Panc1 (cell line): Measurements from ENCODE around the gene NUAK2.

Experiments
- POLR2AphosphoS5 ChIP-seq: IDR thresholded peaks from 2 replicates; pipeline ENCODE4 v1.6.1; 2012; ENCODE audit warnings: mild to moderate bottlenecking, low read depth, low read length, moderate library complexity
- TCF7L2 ChIP-seq: IDR thresholded peaks from 2 replicates; pipeline ENCODE4 v1.6.1; 2011; ENCODE audit warnings: mild to moderate bottlenecking, low read depth, low read length, inconsistent platforms
- TF ChIP-seq, protein P1 (sequence below): fragments of 450-650 bp; IDR thresholded peaks from 2 replicates; pipeline ENCODE4 v1.5.1; 2017; ENCODE audit warnings: mild to moderate bottlenecking
- TF ChIP-seq, protein P2 (sequence below), 2 experiments: IDR thresholded peaks; 2 replicates each; pipeline ENCODE4 v1.6.1; 2011 to 2012; ENCODE audit warnings: low read depth in 2 of 2, control low read depth in 1 of 2, low read length in 1 of 2, mild to moderate bottlenecking in 1 of 2, moderate library complexity in 1 of 2; ENCODE audit not compliant: insufficient read depth in 1 of 2

DNA sequence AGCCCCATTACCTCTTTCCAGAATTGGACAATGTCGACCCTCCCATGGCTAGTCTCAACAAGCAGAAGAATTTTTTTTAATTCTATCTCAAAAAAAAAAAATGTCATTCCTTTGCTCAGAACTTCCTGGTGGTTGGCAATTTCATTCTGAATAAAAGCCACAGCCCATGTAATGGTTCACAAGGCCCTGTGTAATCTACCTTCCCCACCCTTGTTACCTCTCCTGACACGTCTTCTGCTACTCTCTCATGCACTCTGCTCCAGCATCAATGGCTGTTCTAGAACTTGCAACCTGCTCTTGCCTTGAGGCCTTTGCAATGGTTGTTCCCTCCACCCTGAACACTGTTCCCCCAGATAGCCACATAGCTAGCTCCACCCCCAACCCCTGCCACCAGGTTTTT is 25.4 kb downstream of the NUAK2 start:
- TF ChIP-seq, protein P1, sequence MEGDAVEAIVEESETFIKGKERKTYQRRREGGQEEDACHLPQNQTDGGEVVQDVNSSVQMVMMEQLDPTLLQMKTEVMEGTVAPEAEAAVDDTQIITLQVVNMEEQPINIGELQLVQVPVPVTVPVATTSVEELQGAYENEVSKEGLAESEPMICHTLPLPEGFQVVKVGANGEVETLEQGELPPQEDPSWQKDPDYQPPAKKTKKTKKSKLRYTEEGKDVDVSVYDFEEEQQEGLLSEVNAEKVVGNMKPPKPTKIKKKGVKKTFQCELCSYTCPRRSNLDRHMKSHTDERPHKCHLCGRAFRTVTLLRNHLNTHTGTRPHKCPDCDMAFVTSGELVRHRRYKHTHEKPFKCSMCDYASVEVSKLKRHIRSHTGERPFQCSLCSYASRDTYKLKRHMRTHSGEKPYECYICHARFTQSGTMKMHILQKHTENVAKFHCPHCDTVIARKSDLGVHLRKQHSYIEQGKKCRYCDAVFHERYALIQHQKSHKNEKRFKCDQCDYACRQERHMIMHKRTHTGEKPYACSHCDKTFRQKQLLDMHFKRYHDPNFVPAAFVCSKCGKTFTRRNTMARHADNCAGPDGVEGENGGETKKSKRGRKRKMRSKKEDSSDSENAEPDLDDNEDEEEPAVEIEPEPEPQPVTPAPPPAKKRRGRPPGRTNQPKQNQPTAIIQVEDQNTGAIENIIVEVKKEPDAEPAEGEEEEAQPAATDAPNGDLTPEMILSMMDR: no peak
- TF ChIP-seq POLR2AphosphoS5: no peak
- TF ChIP-seq, protein P2, sequence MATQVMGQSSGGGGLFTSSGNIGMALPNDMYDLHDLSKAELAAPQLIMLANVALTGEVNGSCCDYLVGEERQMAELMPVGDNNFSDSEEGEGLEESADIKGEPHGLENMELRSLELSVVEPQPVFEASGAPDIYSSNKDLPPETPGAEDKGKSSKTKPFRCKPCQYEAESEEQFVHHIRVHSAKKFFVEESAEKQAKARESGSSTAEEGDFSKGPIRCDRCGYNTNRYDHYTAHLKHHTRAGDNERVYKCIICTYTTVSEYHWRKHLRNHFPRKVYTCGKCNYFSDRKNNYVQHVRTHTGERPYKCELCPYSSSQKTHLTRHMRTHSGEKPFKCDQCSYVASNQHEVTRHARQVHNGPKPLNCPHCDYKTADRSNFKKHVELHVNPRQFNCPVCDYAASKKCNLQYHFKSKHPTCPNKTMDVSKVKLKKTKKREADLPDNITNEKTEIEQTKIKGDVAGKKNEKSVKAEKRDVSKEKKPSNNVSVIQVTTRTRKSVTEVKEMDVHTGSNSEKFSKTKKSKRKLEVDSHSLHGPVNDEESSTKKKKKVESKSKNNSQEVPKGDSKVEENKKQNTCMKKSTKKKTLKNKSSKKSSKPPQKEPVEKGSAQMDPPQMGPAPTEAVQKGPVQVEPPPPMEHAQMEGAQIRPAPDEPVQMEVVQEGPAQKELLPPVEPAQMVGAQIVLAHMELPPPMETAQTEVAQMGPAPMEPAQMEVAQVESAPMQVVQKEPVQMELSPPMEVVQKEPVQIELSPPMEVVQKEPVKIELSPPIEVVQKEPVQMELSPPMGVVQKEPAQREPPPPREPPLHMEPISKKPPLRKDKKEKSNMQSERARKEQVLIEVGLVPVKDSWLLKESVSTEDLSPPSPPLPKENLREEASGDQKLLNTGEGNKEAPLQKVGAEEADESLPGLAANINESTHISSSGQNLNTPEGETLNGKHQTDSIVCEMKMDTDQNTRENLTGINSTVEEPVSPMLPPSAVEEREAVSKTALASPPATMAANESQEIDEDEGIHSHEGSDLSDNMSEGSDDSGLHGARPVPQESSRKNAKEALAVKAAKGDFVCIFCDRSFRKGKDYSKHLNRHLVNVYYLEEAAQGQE (IDR thresholded peaks at IDR 0.05; ENCODE audit: insufficient read depth in 1 of 2, low read depth in 2 of 2, low read length in 1 of 2): no peak
- no peak for TF ChIP-seq TCF7L2
